SH-SY5Y (cell line): ENCODE results near the gene SV2B.

Experiments used
- GATA2 ChIP-seq: IDR thresholded peaks from 2 replicates; pipeline ENCODE4 v1.6.1; 2011; ENCODE audit warnings: mild to moderate bottlenecking, low read depth, low read length
- GATA3 ChIP-seq: IDR thresholded peaks from 2 replicates; pipeline ENCODE4 v1.6.1; 2011; ENCODE audit warnings: low read depth, mild to moderate bottlenecking, low read length, moderate library complexity

GRCh38 chr15:91150502-91151160, 50.6 kb downstream of the SV2B start:
- no peak for TF ChIP-seq GATA2
- TF ChIP-seq GATA3, result no peak
